Prostate gland (tissue), 2 donors: ENCODE measurements around the gene SLC16A9. TPM values are rescaled to one million over a fixed set of nuclear protein-coding genes. Genes with fewer than 3 reads are reported as not detected.
"Not testable (repeated sequence)": the region's sequence is repeated elsewhere in the genome, so short reads cannot be mapped to it uniquely, and the experiment has no call there.

Source experiments
- DNase-seq: peaks from one replicate; pipeline ENCODE4 v3.0.0-alpha.2; 2019; ENCODE audit warnings: low spot score
- H3K27ac ChIP-seq, 2 donors: fragments of 200-600 bp; sonication (generic); 2 replicates each; pipeline ENCODE4 v1.5.1; 2017 to 2019
- H3K27me3 ChIP-seq: fragments of 200-600 bp; sonication (generic); replicated peaks from 2 replicates; pipeline ENCODE4 v1.5.1; 2019; ENCODE audit not compliant: insufficient read depth
- H3K36me3 ChIP-seq, 2 donors: fragments of 200-600 bp; sonication (generic); 1 replicate in 1 of 2; 2 replicates in 1 of 2; pipeline versions ENCODE4 v1.5.1 to v1.8.1; 2017 to 2019
- H3K4me1 ChIP-seq: fragments of 200-600 bp; sonication (generic); replicated peaks from 2 replicates; pipeline ENCODE4 v1.5.1; 2019
- H3K4me3 ChIP-seq, 2 donors: fragments of 200-600 bp; sonication (generic); 2 replicates each; pipeline ENCODE4 v1.5.1; 2017 to 2019
- H3K9me3 ChIP-seq: fragments of 200-600 bp; sonication (generic); 2 replicates; pipeline ENCODE4 v1.5.1; 2017
- POLR2A ChIP-seq: fragments of 450-650 bp; IDR thresholded peaks from one replicate; pipeline ENCODE4 v1.6.1; 2016; ENCODE audit warnings: antibody characterized with exemption, mild to moderate bottlenecking
- POLR2AphosphoS5 ChIP-seq: sonication (generic); formaldehyde crosslinking; IDR thresholded peaks from one replicate; pipeline ENCODE4 v1.6.1; 2017; ENCODE audit warnings: antibody characterized with exemption
- WGBS: methylation state at CpG from one replicate; pipeline ENCODE4 v1.1.5; 2018; 5-methylcytosine and 5-hydroxymethylcytosine counted together
- intact Hi-C: fragments of 100-400 bp; cut with DNase I; formaldehyde crosslinking; loops from one replicate; pipeline ENCODE4 v1.14.2; 2022
- total RNA-seq, 2 donors: library from RNA; depleted of rRNA; stranded (reverse); fragments of >200 nt; gene quantifications; one replicate each; pipeline ENCODE4 v1.1.0, GENCODE V29; 2016
- TF ChIP-seq, protein P1 (sequence below), 4 experiments: fragments of 200-600 bp in 2 of 4; fragments of 450-650 bp in 2 of 4; sonication (generic) in 2 of 4; IDR thresholded peaks; 1 replicate in 3 of 4; 2 replicates in 1 of 4; pipeline ENCODE4 v1.5.1; 2016 to 2019; ENCODE audit warnings: antibody characterized with exemption in 4 of 4, mild to moderate bottlenecking in 2 of 4, moderate library complexity in 2 of 4

Gene SLC16A9
- total RNA-seq, 2 donors from 2014 or later, result 9.8 to 15.7 TPM

DNA sequence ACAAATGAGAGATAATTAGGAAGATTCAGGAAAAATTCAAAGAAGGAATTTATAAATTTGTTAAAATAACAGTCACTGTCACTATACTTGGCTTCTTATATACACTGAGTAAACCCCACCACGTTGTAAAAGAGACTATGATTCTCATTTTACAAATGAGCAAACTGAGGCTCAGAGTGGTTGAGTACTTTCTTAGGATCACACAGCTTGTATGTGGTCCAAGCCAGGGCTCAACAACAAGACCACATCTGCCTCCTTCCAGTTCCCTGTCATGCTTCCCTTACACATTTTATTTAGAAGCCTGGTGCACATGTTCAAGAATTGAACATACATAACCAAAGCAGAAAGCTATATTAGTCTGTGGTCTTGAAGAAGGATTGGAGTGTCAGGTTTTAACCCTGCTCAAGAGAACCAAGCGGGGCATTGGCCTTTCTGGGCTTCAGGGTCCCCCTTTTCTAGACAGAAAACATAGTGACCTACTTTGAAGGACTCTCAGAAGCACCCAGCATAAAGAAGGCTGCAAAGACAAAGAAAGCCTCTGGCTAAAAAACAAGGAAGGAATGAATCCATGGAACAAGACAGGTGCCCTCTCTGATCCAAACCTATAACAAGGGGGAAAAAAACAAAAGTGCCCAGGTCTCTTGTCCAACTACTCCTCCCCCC is 42.8 kb upstream of the SLC16A9 start:
- 59% methylated on average over 2 of the region's 2 CpGs for WGBS
- intact Hi-C loops, result no loop called here
- DNase-seq, result no peak

DNA sequence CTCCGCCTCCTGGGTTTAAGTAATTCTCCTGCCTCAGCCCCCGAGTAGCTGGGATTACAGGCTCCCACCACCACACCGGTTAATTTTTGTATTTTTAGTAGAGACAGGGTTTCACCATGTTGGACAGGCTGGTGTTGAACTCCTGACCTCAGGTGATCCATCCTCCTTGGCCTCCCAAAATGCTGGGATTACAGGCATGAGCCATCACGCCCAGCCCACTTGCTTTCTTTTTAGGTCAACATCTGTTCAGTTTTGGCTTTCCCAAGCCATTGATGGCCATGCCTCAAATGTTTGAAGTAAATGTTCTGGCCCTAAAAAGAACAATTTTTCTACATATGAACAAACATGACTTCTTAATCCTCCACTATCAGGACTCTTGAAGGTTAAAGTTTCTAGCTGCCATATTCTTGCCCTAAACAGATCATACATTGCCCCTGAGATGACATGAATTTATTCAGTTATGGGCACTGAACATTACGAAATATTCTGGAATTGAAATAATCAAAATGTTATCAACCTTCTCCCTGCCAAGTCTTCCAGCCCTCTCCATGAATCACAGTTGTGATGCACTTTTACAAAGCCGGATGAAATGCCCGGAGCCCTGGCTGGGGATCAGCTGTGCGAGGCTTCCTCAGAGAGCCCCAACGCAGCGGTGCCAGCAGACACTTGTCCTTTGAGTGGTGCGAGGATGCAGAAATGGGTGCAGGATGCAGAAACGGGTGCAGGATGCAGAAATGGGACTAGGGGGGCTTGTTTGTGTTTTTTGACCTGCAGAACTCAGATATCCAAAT is 40.7 kb upstream of the SLC16A9 start:
- TF ChIP-seq, protein P1, sequence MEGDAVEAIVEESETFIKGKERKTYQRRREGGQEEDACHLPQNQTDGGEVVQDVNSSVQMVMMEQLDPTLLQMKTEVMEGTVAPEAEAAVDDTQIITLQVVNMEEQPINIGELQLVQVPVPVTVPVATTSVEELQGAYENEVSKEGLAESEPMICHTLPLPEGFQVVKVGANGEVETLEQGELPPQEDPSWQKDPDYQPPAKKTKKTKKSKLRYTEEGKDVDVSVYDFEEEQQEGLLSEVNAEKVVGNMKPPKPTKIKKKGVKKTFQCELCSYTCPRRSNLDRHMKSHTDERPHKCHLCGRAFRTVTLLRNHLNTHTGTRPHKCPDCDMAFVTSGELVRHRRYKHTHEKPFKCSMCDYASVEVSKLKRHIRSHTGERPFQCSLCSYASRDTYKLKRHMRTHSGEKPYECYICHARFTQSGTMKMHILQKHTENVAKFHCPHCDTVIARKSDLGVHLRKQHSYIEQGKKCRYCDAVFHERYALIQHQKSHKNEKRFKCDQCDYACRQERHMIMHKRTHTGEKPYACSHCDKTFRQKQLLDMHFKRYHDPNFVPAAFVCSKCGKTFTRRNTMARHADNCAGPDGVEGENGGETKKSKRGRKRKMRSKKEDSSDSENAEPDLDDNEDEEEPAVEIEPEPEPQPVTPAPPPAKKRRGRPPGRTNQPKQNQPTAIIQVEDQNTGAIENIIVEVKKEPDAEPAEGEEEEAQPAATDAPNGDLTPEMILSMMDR (IDR thresholded peaks at IDR 0.05), result no peak
- TF ChIP-seq POLR2A, result no peak
- TF ChIP-seq POLR2AphosphoS5, result no peak
- WGBS, result 86% methylated on average over 12 of the region's 12 CpGs
- Histone ChIP-seq H3K27ac (no peak overlapping the region), H3K4me3 (no peak overlapping the region), H3K9me3 (no peaks in the 10 kb centered on the region), H3K4me1 (no peaks in the 10 kb centered on the region), H3K27me3 (no peaks in the 10 kb centered on the region), H3K36me3 (no peaks in the 10 kb centered on the region)
- intact Hi-C loops, result no loop called here
- no peak for DNase-seq

More for the DNA sequence above, 42.8 kb upstream of the SLC16A9 start:
- H3K4me1 ChIP-seq, result no peaks in the 10 kb centered on the region
- no peak for TF ChIP-seq POLR2AphosphoS5
- H3K27me3 ChIP-seq, result no peaks in the 10 kb centered on the region
- H3K4me3 ChIP-seq, result no peak overlapping the region
- no peak overlapping the region for H3K27ac ChIP-seq
- H3K36me3 ChIP-seq, result no peaks in the 10 kb centered on the region
- H3K9me3 ChIP-seq, result no peaks in the 10 kb centered on the region

DNA sequence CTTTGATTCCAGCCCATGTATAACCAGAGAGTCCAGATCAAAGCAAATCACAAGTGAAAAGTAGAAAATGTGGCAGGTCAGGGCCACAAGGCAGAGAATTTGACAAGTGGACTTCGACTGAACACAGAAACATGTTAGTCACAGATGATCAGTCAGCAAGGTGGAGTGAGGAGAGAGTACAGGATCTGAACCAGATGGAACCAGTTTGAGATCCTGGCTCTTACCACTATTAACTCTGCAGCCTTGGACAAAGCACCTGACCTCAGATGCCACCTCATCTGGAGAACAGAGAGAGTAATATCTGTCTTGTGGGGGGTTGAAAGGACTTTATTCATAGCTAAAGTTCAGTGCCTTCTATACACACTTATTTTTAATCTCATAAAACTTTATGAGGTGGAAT is 39.2 kb upstream of the SLC16A9 start:
- no peaks in the 10 kb centered on the region for H3K9me3 ChIP-seq
- WGBS, result 60% methylated on average over 1 of the region's 1 CpG
- no peak for DNase-seq
- no peaks in the 10 kb centered on the region for H3K36me3 ChIP-seq
- no peak overlapping the region for H3K27ac ChIP-seq
- no peaks in the 10 kb centered on the region for H3K4me1 ChIP-seq
- intact Hi-C loops, result no loop called here
- no peaks in the 10 kb centered on the region for H3K27me3 ChIP-seq
- TF ChIP-seq POLR2A (no peak), POLR2AphosphoS5 (no peak)
- TF ChIP-seq, protein P1 (IDR thresholded peaks at IDR 0.05), result no peak
- no peak overlapping the region for H3K4me3 ChIP-seq

DNA sequence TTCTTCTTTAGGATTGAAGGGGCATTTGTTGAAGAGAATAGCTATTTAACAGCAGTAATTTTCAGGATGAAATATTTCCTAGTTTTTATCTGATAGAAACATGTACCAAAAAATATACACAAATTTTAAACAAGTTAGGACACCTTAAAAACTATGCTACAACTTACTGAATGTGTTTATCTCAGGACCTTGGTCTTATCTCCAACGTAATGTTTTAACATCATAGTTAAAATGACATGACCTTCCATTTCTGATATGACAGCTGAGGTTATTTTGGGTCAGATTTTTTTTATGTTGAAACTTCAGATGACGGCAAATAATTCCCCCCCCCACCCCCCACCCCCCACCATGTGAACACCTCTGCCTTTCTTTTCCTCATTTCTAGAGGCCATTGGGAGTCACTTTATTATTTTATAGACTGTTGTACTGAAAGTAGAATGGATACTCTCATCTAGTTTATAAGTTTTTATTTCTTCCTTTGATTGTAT is 35.6 kb upstream of the SLC16A9 start:
- no peaks in the 10 kb centered on the region for H3K27me3 ChIP-seq
- 81% methylated on average over 2 of the region's 2 CpGs for WGBS
- DNase-seq, result no peak
- no peak overlapping the region for H3K4me3 ChIP-seq
- H3K9me3 ChIP-seq, result no peaks in the 10 kb centered on the region
- H3K36me3 ChIP-seq, result no peaks in the 10 kb centered on the region
- TF ChIP-seq POLR2A (no peak), POLR2AphosphoS5 (no peak)
- TF ChIP-seq, protein P1 (IDR thresholded peaks at IDR 0.05), result no peak
- H3K27ac ChIP-seq, result no peak overlapping the region
- intact Hi-C loops, result no loop called here
- no peaks in the 10 kb centered on the region for H3K4me1 ChIP-seq

DNA sequence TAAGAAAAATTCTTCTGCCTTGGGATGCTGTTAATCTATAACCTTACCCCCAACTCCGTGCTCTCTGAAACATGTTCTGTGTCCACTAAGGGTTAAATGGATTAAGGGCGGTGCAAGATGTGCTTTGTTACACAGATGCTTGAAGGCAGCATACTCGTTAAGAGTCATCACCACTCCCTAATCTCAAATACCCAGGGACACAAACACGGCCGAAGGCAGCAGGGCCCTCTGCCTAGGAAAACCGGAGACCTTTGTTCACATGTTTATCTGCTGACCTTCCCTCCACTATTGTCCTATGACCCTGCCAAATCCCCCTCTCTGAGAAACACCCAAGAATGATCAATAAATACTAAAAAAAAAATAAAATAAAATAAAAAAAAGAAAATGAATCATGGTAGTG is 35.1 kb upstream of the SLC16A9 start:
- H3K4me3 ChIP-seq, H3K4me1 ChIP-seq, intact Hi-C loops, H3K9me3 ChIP-seq, H3K27me3 ChIP-seq, H3K27ac ChIP-seq, H3K36me3 ChIP-seq, DNase-seq: not testable (repeated sequence)
- 58% methylated on average over 6 of the region's 6 CpGs for WGBS

DNA sequence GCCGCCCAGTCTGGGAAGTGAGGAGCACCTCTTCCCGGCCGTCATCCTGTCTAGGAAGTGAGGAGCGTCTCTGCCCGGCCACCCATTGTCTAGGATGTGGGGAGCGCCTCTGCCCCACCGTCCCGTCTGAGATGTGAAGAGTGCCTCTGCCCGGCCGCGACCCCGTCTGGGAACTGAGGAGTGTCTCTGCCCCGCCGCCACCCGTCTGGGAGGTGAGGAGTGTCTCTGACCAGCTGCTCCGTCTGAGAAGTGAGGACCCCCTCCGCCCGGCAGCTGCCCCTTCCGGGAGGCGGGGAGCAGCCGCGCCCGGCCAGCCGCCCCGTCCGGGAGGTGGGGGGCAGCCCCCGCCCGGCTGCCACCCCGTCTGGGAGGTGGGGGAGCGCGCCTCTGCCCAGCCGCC is 34.5 kb upstream of the SLC16A9 start:
- H3K27ac ChIP-seq, H3K9me3 ChIP-seq, intact Hi-C loops, H3K4me3 ChIP-seq, H3K27me3 ChIP-seq, DNase-seq, H3K36me3 ChIP-seq, H3K4me1 ChIP-seq: not testable (repeated sequence)
- WGBS, result 94% methylated on average over 31 of the region's 32 CpGs
